ENCODE measurements around the gene TARS2. TPM values are rescaled to one million over a fixed set of nuclear protein-coding genes. Genes with fewer than 3 reads are reported as not detected.

TARS2 gene
- total RNA-seq, 2 donors from 2014 or later, result 10.5 to 18.1 TPM

- H3K27me3 ChIP-seq, result no peaks in the 10 kb centered on the region
- no peak overlapping the region for H3K4me3 ChIP-seq
- H3K9me3 ChIP-seq, result no peaks in the 10 kb centered on the region
- H3K27ac ChIP-seq, result peak overlapping the region in 1 of 2 donors; percentile 32
- peaks cover 0 to 20% of the 10 kb centered on the region in 2 donors for H3K4me1 ChIP-seq
- DNase-seq (ENCODE audit: low spot score), result no peak
- peaks cover 5% of the 10 kb centered on the region for H3K36me3 ChIP-seq
- no peak for TF ChIP-seq CTCF (IDR thresholded peaks at IDR 0.05)
These were observed 9.9 kb upstream of the TARS2 start for GRCh38 chr1:150477320-150477719.

DNA sequence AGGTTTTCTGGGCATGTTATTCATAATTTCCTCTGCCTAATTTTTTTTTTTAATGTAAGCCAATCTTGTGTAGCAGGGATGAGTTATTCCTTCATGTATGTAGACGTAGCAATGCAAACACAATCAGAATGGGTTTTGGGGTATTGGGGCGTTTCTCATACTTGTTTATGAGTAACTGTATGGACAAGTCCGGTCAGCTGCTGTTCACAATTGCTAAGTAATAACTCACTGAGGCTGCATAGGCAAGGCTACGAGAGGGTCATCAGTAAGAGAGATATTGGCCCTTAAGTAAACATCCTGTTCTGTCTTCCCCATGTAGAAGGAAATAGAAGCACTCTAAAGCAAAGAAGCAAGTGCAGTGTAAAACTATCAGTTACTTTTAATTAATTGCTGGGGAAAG lies 9.5 kb upstream of the TARS2 start:
- no peaks in the 10 kb centered on the region for H3K27me3 ChIP-seq
- H3K4me3 ChIP-seq, result no peak overlapping the region
- TF ChIP-seq CTCF (IDR thresholded peaks at IDR 0.05), result no peak
- no peaks in the 10 kb centered on the region for H3K9me3 ChIP-seq
- peaks cover 0 to 20% of the 10 kb centered on the region in 2 donors for H3K4me1 ChIP-seq
- peak overlapping the region in 1 of 2 donors; percentile 32 for H3K27ac ChIP-seq
- no peak for DNase-seq (ENCODE audit: low spot score)
- peaks cover under 1% of the 10 kb centered on the region for H3K36me3 ChIP-seq

DNA sequence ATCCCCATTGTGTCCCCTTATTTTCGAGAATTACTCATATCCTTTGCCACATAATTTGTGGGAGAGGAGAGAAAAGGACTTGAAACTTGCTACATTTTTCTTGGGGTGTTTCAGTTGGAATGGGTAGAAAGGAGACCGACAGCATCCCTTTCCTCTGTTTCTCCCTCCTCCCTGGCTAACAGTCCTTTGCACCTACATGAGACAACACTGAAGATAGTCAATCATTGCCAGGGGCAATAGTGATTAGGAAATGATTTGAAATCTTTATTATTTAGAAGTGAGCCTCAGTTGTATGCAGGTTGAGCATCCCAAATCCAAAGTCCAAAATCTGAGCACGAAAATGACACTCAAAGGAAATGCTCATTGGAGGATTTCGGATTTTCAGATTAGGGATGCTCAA lies 7.8 kb upstream of the TARS2 start:
- Histone ChIP-seq H3K9me3 (no peaks in the 10 kb centered on the region), H3K36me3 (no peaks in the 10 kb centered on the region), H3K4me3 (no peak overlapping the region), H3K27ac (no peak overlapping the region), H3K4me1 (peaks cover 0 to 15% of the 10 kb centered on the region in 2 donors), H3K27me3 (no peaks in the 10 kb centered on the region)
- no peak for DNase-seq (ENCODE audit: low spot score)
- no peak for TF ChIP-seq CTCF (IDR thresholded peaks at IDR 0.05)

DNA sequence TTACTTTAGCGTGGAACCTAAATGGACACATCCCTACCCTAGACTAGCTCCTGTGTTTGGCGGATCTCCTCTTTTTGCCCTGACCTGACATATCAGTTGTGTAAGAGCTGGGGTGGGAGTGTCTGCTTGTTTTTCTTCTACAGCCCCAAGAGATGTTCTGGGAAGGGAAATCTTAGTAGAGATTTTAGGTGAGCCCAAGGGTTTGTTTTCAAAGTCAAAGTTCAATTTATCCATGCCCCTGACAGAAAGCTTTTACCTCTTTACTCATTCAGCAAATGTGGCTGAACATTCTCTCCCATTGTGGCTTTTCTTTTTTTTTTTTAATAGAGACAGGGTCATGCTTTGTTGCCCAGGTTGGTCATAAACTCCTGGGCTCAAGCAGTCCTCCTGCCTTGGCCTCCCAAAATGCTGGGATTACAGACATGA lies 7.3 kb upstream of the TARS2 start:
- Histone ChIP-seq H3K4me1 (peaks cover 0 to 15% of the 10 kb centered on the region in 2 donors), H3K4me3 (no peak overlapping the region), H3K9me3 (no peaks in the 10 kb centered on the region), H3K27me3 (no peaks in the 10 kb centered on the region), H3K27ac (no peak overlapping the region), H3K36me3 (no peaks in the 10 kb centered on the region)
- no peak for DNase-seq (ENCODE audit: low spot score)
- TF ChIP-seq CTCF (IDR thresholded peaks at IDR 0.05), result no peak

- peaks cover 0 to 10% of the 10 kb centered on the region in 2 donors for H3K4me1 ChIP-seq
- DNase-seq (ENCODE audit: low spot score), result no peak
- H3K4me3 ChIP-seq, result no peak overlapping the region
- H3K9me3 ChIP-seq, result no peaks in the 10 kb centered on the region
- TF ChIP-seq CTCF (IDR thresholded peaks at IDR 0.05), result no peak
- no peaks in the 10 kb centered on the region for H3K36me3 ChIP-seq
- no peaks in the 10 kb centered on the region for H3K27me3 ChIP-seq
- H3K27ac ChIP-seq, result no peak overlapping the region
These were observed 2.8 kb upstream of the TARS2 start for GRCh38 chr1:150484431-150484830.

DNA sequence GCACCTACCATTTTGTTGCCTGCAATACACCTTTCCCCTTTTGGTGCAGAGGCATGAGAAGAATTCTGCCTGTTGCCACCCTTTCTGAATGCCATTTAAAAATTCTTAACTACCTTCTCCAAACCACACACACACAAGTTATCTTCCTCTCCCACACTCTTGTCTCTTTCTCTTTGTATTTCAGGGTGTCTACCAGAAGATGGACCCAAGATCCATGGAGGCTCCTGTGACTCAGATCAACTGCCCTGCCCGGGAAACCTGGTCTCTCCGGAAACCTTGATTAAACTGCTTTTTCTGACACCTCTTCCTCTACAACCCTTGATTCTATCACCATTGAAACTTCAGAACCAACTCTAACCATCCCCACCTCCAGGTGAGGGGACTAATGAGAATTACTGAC lies 2.4 kb upstream of the TARS2 start:
- peak in 1 of 2 donors; percentile 23 for TF ChIP-seq CTCF (IDR thresholded peaks at IDR 0.05)
- no peak overlapping the region for H3K27ac ChIP-seq
- no peak overlapping the region for H3K4me3 ChIP-seq
- no peaks in the 10 kb centered on the region for H3K27me3 ChIP-seq
- peaks cover 0 to 10% of the 10 kb centered on the region in 2 donors for H3K4me1 ChIP-seq
- H3K9me3 ChIP-seq, result no peaks in the 10 kb centered on the region
- H3K36me3 ChIP-seq, result no peaks in the 10 kb centered on the region
- DNase-seq (ENCODE audit: low spot score), result no peak

Measured in right atrium auricular region (tissue), 2 donors.